GM18868 (cell line): ENCODE data around the gene CFAP45.

ENCODE experiments used
- ATAC-seq: cut with Tn5 transposase; IDR thresholded peaks from one replicate; pipeline ENCODE4 v1.9.1; 2021; ENCODE audit warnings: mild to moderate bottlenecking, moderate library complexity; ENCODE audit not compliant: unreplicated experiment

CFAP45 gene

DNA sequence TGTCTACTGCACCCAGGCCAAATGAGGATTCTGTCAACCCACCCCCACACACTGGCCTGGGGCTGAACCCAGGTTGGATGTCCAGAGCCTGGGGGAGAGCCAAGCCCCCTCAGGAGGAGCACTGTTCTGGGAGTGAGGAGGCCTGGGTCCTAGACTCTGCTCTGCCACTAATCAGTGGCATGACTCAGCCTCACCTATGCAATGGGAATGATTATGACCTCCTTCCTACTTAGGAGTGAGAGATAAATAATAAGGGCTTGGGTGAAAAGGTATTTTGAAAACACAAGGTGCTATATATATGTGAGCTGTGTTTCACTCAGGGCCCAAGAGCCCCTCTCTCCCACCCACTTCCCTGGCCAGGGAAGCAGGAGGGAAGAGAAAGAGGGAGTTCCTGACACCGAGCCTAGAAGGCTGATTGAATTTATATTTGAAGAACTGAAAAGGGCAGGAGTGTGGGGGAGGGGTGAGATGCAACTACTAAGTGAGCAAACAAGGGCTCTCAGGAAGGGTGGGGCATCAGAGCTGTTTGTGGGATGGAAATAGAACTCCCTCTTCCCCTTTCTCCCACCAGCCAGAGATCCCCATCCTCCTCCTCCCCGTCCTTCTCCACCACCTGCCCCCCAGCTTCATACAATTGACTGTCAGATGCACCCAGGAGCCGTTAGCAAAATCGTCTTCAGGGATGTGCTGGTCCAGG is 37.2 kb upstream of the CFAP45 start:
- no peak for ATAC-seq

DNA sequence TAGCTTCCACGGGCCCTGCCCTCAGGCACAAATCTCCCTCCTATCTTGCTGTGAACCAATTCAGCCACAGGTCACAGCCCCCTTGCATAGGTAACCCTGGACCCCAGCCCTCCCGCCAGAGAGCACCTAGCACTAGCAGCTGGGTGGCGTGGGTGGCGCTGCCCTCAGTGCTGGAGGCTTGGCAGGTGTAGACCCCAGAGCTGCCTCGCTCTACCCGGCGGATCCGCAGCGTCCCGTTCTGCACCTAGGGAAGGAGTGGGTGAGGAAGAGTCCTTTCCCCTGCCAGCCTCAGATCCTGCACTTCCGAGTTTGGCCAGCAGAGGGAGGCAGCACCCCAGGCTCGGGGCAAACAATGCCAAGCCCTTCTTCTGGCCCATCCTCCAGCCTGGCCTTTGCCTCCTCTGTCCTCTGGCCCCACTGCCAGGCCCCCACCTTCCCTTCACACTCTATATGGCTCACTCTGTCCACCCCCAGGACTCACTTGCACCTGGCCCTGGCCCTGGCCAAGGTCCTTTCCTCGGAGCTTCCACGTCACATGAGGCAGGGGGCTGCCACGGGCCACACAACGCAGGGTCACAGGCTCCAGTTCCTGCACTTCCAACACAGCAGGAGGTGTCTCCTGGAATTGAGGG is 36.4 kb upstream of the CFAP45 start:
- ATAC-seq = no peak

DNA sequence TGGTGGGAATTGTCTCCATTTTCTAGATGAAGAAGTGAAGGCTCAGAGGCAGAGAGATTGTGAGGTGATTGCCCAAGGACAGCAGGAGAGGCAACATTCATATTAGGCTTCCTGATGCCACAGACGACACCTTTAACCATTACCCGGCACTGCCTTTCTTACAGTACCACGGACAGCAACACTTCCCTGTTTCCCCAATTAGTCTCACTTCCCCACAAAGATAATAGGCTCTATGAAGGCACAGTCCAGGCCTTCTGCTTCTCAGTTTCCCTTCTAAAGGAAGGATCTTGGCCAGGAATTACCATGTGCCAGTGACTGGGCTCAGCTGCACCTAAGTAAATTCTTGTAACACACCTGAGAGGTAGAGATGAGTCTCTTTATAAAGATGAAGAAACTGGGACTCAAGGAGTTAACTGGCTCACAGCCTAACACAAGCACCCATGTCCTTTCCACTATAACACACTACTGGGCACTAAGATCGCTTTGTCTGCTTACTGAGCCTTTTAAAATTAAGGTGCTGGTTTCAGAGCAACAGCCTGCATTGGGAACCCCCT is 35.8 kb upstream of the CFAP45 start:
- ATAC-seq = no peak

DNA sequence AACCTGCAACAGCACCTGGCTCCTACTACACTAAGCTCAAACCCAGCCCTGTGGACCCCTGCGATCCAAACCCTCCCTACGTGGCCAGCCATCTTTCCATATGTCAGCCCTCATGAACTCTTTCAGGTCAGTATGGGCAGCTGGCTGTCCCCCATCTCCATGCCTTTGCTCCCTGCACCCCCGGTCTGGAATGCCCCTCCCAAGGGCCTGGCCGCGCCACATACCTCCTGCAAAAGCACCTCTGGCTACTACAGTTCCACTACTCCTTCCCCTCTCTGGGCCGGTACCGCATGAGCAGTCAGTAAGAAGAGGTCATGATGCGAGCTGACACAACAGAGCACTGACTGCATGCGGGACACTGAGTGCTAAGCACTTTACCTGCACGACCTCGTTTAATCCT is 35.3 kb upstream of the CFAP45 start:
- ATAC-seq = no peak

DNA sequence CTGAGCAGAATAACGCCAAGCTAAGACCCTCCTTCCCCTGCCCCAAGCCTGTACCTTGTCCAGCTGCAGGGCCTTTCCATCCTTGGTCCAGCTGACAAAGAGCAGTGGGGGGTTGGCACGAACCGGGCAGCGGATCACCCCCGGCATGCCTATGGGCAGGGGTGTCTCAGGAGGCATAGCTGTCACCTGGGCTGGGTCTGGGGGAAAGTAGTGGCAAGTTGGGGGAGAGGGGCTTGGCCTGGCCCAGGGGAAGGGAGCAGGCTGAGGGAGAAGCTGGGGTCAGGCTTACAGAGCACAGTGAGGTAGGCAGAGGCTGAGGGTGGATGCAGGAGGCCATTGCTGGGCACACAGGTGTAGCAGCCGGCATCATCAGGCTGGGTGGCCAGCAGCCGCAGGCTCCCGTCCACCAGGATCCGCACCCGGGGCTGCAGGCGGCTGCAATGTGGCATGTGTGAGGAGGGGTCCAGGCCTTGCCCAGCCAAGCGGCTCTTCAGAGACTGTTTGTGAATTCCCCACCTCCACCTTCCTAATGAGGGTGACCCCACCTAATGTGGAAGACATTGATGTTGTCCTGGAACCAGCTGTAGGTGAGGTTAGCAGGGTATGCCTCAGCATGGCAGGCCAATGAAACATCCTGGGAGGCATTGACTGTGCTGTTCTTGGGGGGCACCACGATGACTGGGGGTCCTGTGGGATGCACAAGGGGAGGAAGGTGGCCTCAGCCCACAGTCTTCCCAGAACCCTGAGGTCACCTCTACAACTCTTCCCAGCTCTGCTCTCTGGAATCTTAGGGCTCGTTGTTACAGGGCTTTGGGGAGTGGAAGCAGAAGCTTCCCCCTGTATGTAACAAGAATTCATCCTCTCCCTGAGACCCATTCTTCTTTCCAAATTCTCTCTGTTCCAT is 34.4 kb upstream of the CFAP45 start:
- ATAC-seq = no peak

DNA sequence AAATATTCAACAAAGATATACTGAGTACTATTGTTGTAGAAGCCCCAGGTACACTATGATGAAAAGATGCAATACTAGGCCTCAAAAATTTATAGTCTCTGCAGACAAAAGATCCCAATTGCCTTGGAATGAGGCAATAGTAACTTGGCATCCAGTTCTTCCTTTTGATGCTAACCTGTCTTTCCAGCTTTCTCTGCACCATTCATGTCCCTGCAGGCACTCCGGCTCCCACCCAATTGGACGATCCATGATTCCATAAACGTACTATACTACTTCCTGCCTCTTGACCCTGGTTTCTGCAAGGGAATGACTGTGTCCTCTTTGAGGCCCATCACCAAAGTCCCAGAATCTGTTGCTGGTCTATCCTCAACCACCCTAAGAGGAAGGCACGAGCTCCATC is 33.4 kb upstream of the CFAP45 start:
- ATAC-seq = no peak

DNA sequence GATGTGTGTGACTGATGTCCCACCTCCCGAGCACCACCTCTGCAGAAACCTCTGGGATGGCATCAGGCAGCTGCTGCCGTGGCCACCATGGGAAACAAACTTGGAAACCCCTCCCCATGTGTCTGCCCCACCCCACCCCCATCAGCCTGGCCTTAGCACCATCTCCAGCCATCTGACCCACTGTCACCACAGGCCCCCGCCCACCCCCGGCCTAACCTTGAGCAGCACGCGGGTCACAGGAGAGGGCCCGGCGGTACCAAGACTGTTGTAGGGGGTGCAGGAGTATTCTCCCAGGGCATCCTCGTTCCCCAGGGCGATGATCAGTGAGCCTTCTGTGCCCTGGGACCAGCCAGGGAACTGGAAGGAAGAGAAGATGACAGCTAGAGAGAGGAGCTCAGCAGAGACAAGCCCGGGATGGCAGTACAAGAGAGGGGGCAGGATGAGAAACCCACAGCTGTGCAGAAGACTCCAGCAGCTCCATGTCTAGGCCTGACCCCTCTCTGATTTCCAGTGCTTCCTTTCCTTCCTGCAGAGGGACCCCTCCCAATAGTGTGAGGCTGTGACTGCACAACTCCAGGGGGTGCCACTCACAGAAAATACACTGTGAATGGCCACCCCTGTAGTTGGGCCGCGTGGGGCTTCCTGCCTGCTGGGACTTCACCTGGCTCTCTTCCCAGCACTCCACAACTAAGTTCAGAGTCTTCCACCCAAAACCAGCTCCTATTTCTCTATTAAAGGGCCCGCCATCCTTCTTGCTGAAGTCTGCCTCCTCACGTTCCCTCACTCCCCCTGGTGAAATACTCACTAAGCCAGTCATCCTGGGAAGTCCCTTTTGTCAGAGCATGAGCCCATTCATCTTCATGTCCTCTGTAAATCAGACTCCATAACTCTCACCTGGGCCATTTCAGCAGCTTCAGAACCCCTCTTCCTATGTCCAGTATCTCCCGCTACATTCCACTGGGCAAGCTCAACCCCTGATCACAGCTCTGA is 32.6 kb upstream of the CFAP45 start:
- ATAC-seq = peak; percentile 45

DNA sequence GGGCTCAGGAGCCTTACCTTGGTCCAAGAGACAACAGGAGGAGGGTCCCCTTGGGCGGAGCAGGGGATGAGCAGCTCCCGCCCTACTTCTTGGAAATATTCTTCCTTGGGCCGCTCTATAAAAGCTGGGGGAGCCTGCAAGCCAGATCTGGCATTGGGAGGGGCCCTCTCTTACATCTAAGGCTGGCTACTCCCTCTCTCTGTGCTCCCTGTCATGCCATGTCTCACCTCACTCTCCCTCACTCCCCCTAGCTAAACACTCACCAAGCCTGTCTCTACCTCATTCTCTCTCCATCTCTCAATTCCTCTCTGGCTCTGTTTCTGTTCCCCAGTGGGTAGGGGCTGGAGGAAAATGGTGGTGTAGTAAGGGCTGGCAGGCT is 31.8 kb upstream of the CFAP45 start:
- no peak for ATAC-seq

DNA sequence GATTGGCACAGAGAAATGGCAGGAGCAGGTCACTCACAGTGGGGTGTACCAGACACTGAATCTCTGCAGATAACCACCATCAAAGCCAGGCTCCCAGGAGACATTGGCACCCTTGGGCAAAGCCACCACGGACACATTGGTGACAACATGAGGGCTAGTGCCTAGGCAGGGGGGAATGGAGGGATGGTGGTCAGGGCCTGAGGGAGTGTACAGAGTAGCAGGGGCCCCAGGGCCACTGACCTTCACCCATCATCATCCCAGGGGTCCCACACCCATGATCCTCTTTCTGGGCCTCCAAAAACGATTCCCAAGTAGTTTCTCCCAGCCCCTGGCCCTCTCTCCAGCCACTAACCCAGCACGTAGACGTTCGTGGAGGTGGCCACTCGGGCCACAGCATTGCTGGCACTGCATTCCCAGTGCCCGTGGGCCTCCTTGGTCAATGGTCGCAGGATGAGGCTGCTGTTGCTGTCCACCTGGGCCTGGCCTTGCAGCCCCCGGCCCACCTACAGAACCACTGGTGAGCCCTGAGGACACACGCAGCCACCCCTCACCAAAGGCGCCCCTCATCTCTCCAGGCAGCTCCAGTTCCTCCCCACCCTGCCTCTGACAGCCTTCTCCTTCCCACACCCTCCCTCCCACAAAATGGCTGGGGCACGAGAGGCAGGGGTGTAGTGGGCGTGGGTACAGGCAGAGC is 31.3 kb upstream of the CFAP45 start:
- no peak for ATAC-seq

DNA sequence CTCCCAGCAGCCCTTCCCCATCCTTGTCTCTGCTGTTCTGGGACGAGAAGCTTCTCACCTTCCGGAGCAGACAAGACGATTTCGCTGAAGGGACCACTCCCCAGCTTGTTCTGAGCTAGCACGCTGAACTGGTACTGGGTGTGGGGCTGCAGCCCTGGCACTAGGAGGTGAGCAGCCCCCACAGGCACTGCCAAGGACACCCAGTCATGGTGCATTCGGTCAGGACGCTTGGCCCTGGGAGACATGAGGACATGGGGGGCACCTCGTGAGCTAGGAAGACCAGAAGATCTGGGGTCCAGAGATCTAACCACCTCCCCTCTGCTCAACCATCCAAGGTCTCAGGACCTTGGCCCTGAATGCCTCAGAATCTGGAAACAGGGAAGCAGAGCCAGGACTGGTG is 30.7 kb upstream of the CFAP45 start:
- ATAC-seq = no peak

DNA sequence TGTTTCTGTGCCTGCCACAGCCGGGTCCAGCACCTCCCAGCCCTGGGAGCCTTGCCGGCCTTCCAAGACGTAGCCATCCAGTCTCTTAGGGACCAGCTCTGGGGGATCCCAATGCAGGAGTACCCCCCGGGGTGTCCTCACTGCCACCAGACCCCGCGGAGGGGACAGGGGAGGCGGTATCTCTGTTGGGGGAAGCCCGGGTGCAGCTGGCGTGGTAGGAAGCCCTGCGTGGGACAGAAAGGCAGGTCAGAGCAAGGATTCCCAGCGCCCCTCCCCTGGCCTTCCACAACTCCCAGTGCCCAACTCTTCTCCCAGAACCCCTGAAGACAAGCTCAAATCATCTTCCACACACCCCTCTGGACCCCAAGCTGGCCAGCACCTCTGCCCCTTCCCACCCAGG is 30.3 kb upstream of the CFAP45 start:
- ATAC-seq = no peak

DNA sequence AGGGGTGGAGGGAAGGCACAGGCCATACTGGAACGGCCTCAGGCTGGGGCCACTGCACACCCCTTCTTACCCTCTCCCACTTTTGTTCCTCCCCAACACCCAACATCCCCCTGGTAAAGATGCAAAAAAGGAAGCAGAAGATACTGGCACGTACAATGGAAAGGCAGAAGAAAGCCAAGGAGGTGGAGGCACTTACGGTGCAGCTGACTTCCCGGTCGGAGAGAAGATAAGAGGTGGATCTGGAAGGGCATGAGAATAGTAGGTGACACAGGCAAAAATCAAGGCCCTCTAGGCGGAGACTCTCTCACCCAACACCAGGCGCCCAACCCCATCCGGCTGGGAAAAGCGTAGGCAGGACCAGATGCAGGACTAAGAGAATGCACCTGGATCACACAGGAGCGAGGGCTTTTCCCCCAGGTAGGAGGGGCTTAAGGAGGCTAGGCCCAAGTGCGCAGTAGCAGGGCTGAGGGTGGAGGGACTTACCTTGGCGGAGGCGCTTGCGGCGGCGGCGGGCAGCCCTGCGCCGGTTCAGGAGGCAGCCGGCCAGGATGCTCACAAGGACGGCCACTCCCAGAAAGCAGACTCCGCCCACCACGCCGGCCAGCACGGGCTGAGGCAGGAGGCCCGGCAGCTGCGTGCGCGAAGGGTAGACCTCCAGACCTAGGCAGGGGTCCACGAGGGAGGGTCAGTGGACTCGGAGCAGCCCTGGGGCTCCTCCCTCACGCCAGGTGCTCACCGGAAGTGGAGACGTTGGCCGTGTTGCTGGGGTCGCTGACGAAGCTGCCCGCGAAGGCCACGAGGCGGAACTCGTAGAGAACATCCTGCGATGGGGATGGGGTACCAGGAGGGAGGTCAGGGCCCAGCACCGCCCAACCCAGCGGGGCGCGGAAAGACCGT is 29.4 kb upstream of the CFAP45 start:
- no peak for ATAC-seq

DNA sequence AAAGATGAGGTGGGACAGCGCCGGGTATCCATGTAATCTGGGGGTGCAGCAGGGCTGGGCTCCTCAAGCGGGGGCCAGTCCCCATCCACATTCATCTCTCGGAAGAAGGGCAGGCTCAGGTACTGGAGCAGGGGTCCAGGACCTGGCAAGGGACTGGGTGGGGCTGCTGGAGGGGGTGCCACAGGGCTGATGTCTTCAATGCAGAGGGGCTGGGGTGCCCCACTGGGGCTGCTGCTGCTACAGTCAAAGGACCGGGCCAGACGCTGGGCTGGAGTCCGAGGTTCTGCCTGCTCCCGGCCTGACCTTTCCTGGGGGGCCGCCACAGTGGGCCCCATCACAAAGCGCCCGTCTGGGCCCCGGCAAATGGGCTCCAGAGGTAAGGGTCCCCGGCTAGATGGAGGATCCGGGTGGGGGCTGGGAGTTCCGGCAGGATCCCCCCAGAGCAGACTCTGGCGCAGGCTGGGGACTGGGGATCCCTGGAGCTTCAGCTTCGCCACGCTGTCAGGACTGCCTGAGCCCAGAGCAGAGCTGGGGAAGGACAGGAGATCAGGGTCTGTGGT is 28.6 kb upstream of the CFAP45 start:
- no peak for ATAC-seq

DNA sequence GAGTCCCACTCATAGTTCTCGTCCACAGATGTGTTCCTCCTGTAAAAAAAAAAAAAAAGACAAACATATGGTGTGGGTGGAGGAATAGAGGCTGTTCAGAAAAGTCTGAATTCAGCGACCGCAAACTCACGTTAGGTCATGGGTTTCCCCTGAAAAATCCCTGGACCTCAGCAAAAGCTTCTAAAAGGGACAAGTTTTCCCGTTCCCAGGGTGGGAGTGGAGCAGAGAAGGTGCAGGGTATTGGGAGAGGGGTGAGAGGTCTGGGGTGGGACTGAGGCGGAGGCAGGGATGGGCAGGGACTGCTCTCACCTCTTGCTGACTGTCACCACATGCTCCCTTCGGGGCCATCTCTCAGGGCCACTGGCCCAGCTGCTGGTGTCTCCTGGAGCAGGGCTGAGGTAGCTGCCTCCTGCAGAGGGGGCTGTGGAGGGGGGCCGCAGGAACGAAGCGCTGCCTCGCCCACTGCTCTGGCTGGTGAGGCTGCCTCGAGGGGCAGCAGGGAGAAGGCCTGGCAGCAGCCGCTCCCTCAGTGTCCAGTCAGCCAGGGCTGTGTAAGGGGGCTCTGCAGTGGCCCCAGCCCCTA is 28.0 kb upstream of the CFAP45 start:
- no peak for ATAC-seq

DNA sequence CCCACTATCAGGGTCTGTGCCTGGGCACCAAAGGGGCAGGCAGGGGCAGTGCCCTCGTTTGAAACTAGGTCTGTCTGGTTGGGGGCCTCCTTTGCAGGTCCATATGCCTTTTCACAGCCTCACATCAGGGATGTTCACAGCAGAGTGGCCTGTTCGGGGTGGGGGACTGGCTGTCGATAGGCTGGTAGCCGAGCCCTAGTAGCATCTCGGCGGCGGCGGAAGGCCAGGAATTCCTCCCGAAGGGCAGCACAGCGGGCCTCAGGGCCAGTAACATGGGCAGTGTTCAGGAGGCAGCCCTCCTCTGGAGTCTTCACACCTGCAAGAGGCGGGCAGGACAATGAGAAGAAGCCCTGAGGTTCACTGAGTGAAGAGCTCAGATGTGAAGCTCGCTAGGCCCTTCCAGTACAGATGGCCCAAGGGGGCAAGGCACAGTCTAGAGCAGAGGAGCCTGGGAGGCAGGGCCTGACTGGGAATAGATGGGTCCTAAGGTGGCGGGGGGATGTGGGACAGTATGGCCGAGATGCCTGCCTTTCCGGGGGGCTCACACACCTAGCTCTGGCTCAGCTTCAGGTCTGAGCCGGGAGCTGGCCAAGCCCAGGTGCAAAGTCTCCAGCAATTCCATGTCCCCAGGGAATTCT is 27.4 kb upstream of the CFAP45 start:
- ATAC-seq = no peak

DNA sequence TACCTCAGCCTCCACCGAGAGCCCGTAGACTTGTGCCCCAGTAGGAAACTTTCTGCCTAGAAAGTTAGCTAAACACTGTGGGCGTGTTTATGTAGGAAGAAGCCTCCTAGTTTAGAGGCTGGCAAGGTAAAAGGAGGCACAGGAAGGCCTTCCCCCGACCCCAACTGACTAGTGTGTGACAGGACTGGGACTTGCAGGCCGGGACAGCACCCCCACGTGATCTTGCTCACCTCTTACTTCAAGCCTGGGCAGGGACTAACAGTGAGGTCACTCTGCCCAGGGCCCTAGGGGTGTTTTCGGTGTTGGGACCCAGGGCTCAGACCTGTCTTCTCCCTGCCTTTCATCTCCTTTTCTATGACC is 25.7 kb upstream of the CFAP45 start:
- ATAC-seq = peak; percentile 2

DNA sequence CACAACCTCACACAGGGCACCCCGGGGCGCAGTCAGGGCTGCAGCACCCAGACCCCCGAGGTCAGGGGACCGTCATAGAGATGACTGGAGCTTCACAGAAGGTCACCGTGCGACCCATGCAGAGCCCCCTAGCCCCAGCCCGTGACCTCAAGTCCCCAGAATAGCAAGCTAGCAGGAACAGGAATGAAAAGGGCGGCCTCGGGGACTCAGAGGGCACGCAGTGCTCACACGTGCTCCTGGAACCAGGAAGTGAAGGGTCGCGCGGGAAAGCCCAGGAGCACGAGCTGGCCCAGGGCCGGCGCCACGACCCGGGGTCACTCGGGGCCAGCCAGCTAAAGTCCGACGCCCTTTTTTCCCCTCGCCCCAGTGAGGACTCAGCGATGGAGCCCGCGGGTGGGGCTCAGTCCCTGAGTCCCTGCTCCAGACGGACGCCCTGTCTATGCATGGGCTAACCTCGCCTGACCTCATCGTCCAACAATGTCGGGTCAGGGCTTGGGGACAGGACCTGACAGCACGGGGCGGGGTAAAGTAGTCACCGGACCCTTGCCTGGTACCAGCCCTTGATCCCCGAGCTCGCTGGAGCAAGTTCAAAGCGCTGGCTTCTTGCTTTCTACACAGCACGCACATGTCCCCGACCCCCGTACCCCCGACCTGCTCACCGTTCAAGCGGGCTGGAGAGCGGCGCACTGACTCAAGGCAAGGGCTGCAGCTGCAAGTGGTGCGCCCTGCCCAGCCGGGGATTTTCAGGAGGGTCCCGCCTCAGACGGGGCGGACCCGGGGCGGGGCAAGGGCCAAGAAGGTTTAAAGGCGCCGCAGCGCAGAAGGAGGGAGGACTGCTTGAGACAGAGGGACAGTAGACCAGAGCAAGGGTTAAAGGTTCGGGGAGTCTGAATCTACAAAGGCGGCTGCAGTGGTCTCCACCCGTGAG is 25.1 kb upstream of the CFAP45 start, which contains the start of gene TAGLN2:
Gene TAGLN2 (minus strand): TSS at position 717 of the 928 bp plus-strand sequence. CDS start 4,998 bp downstream, outside the sequence.
- ATAC-seq = peak; percentile 57
